OCI-M1 (cell line): Measurements from ENCODE around the gene GUK1.
"Not testable (repeated sequence)": the region's sequence is repeated elsewhere in the genome, so short reads cannot be mapped to it uniquely, and the experiment has no call there.

Experiments
- DNase-seq: peaks from one replicate; lab custom pipeline; 2025; lab: John Stamatoyannopoulos, UW

GUK1 gene

GRCh38 chr1:228177721-228178710 is 37.9 kb downstream of the GUK1 start:
- DNase-seq, result no peak

- peak; percentile 71 for DNase-seq
Measured at GRCh38 chr1:228178737-228179684, 38.9 kb downstream of the GUK1 start.

- no peak for DNase-seq
Measured at GRCh38 chr1:228180271-228180958, 40.3 kb downstream of the GUK1 start.

- no peak for DNase-seq
Measured at GRCh38 chr1:228180959-228181644, 41.0 kb downstream of the GUK1 start.

GRCh38 chr1:228181645-228182034 is 41.6 kb downstream of the GUK1 start:
- no peak for DNase-seq

GRCh38 chr1:228182296-228183030 is 42.4 kb downstream of the GUK1 start:
- no peak for DNase-seq

- no peak for DNase-seq
Measured at GRCh38 chr1:228184152-228184551, 44.1 kb downstream of the GUK1 start.

GRCh38 chr1:228185641-228185965 is 45.5 kb downstream of the GUK1 start:
- DNase-seq, result no peak

GRCh38 chr1:228188249-228188648 is 48.2 kb downstream of the GUK1 start:
- DNase-seq, result not testable (repeated sequence)

GRCh38 chr1:228190182-228190581 is 50.1 kb downstream of the GUK1 start:
- no peak for DNase-seq

GRCh38 chr1:228190778-228191177 is 50.7 kb downstream of the GUK1 start:
- DNase-seq, result no peak

- no peak for DNase-seq
Measured at GRCh38 chr1:228194436-228194835, 54.4 kb downstream of the GUK1 start.

GRCh38 chr1:228194921-228195812 is 55.1 kb downstream of the GUK1 start:
- no peak for DNase-seq

- DNase-seq, result no peak
Measured at GRCh38 chr1:228197555-228198147, 57.6 kb downstream of the GUK1 start.
